Measurements from ENCODE around the gene LARGE1. TPM values are rescaled to one million over a fixed set of nuclear protein-coding genes. Genes with fewer than 3 reads are reported as not detected.

LARGE1 gene
- total and polyA plus RNA-seq, 2 of the 13 experiments (the other 11 are each of a cell fraction or from before 2014, with no cell fraction given), result 8.4 to 11.0 TPM

GRCh38 chr22:33918676-33919365, 1.5 kb downstream of the LARGE1 start (continued):
- no peak for TF ChIP-seq E2F5 (CRISPR knock-in tag; conservative IDR thresholded peaks at IDR 0.05)
- no peak for TF ChIP-seq NFYB (CRISPR knock-in tag; IDR thresholded peaks at IDR 0.05)

GRCh38 chr22:33917744-33918406, 2.4 kb downstream of the LARGE1 start:
- Histone ChIP-seq H3K36me3 (replicated peaks in 1 of 2; ENCODE audit: control insufficient read depth in 1 of 2, insufficient read depth in 2 of 2, low read length in 2 of 2) (no peaks in the 10 kb centered on the region), H3K79me2 (ENCODE audit: insufficient read depth, low read length) (peaks cover 34% of the 10 kb centered on the region), H3K4me1 (ENCODE audit: insufficient read depth, low read length) (peaks cover 44% of the 10 kb centered on the region), H3K27ac (ENCODE audit: extremely low read length, insufficient read depth, low read length) (no peak overlapping the region), H3K9me3 (ENCODE audit: low read length) (no peaks in the 10 kb centered on the region), H3K4me2 (ENCODE audit: low read depth, low read length) (peak overlapping the region; percentile 96), H3K4me3 (replicated peaks in 1 of 3; ENCODE audit: insufficient read depth in 1 of 3, low read depth in 2 of 3, low read length in 3 of 3) (peak overlapping the region in 1 of 3 experiments; percentile 20; a peak in 1 of 6 replicates), H3K9ac (ENCODE audit: insufficient read depth, low read depth, low read length) (no peak overlapping the region), H4K20me1 (ENCODE audit: insufficient read depth, low read length) (no peaks in the 10 kb centered on the region), H2AFZ (ENCODE audit: low read length) (no peak overlapping the region), H3K27me3 (ENCODE audit: control insufficient read depth in 1 of 2, insufficient read depth in 2 of 2, low read length in 2 of 2) (peaks cover 0 to 5% of the 10 kb centered on the region in 2 experiments; a peak in 2 of 5 replicates)
- DNase-seq (ENCODE audit: low spot score) (peak; percentile 36), ATAC-seq (peak; percentile 21; the same call in 2 of the 3 replicates), FAIRE-seq (peak; percentile 71)
- WGBS (ENCODE audit: low lambda C conversion rate), result 66% methylated on average over 10 of the region's 10 CpGs
- BruUV-seq (replicated peaks), result no TSS peak
- CTCF ChIA-PET (ENCODE audit: low intra/inter-chr PET ratio, low total read pairs), result no interaction called here
- intact Hi-C loops (cut with micrococcal nuclease; ENCODE audit: unreplicated experiment) (loop anchor here (5.0 to 10.0 kb wide), 2 partner anchors 336 to 403 kb away; no protein-coding TSS in a partner anchor), in situ Hi-C loops (cut with HindIII; ENCODE audit: extremely low pct_ligation_motif_present, low pct_unique_long_range_greater_than_20kb) (loop anchor here (25.0 kb wide), 1 partner anchor 406 kb away; no protein-coding TSS in a partner anchor)
- TF ChIP-seq HMGXB4 (CRISPR knock-in tag; IDR thresholded peaks at IDR 0.05; ENCODE audit: borderline replicate concordance in 1 of 2, low read depth in 1 of 2) (peak in 1 of 2 experiments; percentile 27; a peak in 1 of 4 replicates), SAP130 (CRISPR knock-in tag; IDR thresholded peaks at IDR 0.05; ENCODE audit: low read depth) (peak; percentile 32; the same call in 1 of the 2 replicates), RAD21 (CRISPR knock-in tag; IDR thresholded peaks at IDR 0.05) (0 out of 2 replicates have a peak, but pooled peaks have one; percentile 39), ERF (CRISPR knock-in tag; IDR thresholded peaks at IDR 0.05) (0 out of 2 replicates have a peak, but pooled peaks have one; percentile 21), KLF9 (CRISPR knock-in tag; IDR thresholded peaks at IDR 0.05; ENCODE audit: low read depth) (no peak), STAG1 (CRISPR knock-in tag; IDR thresholded peaks at IDR 0.05) (peak; percentile 75), CTCF (CRISPR knock-in tag; IDR thresholded peaks at IDR 0.05) (peak; percentile 81), E2F2 (CRISPR knock-in tag; IDR thresholded peaks at IDR 0.05; ENCODE audit: borderline replicate concordance) (no peak), ZBTB33 (CRISPR knock-in tag; IDR thresholded peaks at IDR 0.05) (0 out of 2 replicates have a peak, but pooled peaks have one; percentile 19), ZNF205 (CRISPR knock-in tag; IDR thresholded peaks at IDR 0.05) (no peak), SMC3 (IDR thresholded peaks at IDR 0.05; ENCODE audit: low read length) (peak; percentile 51; the same call in 1 of the 2 replicates)
- POLR2A ChIA-PET, result no interaction called here
